Upper lobe of left lung (tissue), 4 donors: ENCODE data around the gene ZBTB46.

Experiments
- EP300 ChIP-seq, 4 donors: sonication (generic); formaldehyde crosslinking; IDR thresholded peaks; one replicate each; pipeline ENCODE4 v1.5.1; 2017; ENCODE audit warnings: antibody characterized with exemption in 4 of 4, control low read depth in 2 of 4
- TF ChIP-seq, protein P1 (sequence below), 6 experiments: fragments of 450-650 bp in 4 of 6; fragments of 200-600 bp in 2 of 6; sonication (generic) in 2 of 6; IDR thresholded peaks; one replicate each; pipeline ENCODE4 v1.5.1; 2016 to 2019; ENCODE audit warnings: antibody characterized with exemption in 6 of 6

GRCh38 chr20:63777614-63778013 is 53.5 kb downstream of the ZBTB46 start:
- TF ChIP-seq, protein P1, sequence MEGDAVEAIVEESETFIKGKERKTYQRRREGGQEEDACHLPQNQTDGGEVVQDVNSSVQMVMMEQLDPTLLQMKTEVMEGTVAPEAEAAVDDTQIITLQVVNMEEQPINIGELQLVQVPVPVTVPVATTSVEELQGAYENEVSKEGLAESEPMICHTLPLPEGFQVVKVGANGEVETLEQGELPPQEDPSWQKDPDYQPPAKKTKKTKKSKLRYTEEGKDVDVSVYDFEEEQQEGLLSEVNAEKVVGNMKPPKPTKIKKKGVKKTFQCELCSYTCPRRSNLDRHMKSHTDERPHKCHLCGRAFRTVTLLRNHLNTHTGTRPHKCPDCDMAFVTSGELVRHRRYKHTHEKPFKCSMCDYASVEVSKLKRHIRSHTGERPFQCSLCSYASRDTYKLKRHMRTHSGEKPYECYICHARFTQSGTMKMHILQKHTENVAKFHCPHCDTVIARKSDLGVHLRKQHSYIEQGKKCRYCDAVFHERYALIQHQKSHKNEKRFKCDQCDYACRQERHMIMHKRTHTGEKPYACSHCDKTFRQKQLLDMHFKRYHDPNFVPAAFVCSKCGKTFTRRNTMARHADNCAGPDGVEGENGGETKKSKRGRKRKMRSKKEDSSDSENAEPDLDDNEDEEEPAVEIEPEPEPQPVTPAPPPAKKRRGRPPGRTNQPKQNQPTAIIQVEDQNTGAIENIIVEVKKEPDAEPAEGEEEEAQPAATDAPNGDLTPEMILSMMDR (IDR thresholded peaks at IDR 0.05), result no peak
- no peak for TF ChIP-seq EP300 (IDR thresholded peaks at IDR 0.05)
